Testis (tissue), 3 donors: ENCODE results near the gene DLG1. TPM values are rescaled to one million over a fixed set of nuclear protein-coding genes. Genes with fewer than 3 reads are reported as not detected.

Experiments
- DNase-seq: peaks from one replicate; pipeline ENCODE4 v3.0.0-alpha.2; 2019
- H3K27ac ChIP-seq, 2 donors: fragments of 200-600 bp; sonication (generic); one replicate each; pipeline ENCODE4 v1.5.1; 2019
- H3K27me3 ChIP-seq: fragments of 200-600 bp; sonication (generic); one replicate; pipeline ENCODE4 v1.5.1; 2019
- H3K36me3 ChIP-seq: fragments of 200-600 bp; sonication (generic); one replicate; pipeline ENCODE4 v1.5.1; 2017; ENCODE audit warnings: low read depth; ENCODE audit errors: missing control alignments
- H3K4me1 ChIP-seq: fragments of 200-600 bp; sonication (generic); one replicate; pipeline ENCODE4 v1.5.1; 2019
- H3K4me3 ChIP-seq, 2 donors: fragments of 200-600 bp; sonication (generic); one replicate each; pipeline ENCODE4 v1.5.1; 2017 to 2019
- H3K9me3 ChIP-seq: fragments of 200-600 bp; sonication (generic); one replicate; pipeline ENCODE4 v1.5.1; 2017
- CTCF ChIP-seq, 3 experiments: fragments of 450-650 bp in 2 of 3; fragments of 200-600 bp in 1 of 3; sonication (generic) in 1 of 3; IDR thresholded peaks; one replicate each; pipeline ENCODE4 v1.5.1; 2016 to 2019; ENCODE audit warnings: antibody characterized with exemption in 3 of 3, mild to moderate bottlenecking in 2 of 3, moderate library complexity in 1 of 3
- POLR2A ChIP-seq: fragments of 450-650 bp; IDR thresholded peaks from one replicate; pipeline ENCODE4 v1.6.1; 2017; ENCODE audit warnings: antibody characterized with exemption, mild to moderate bottlenecking, moderate library complexity
- WGBS, 2 donors: methylation state at CpG; one replicate each; pipeline ENCODE4 v1.1.5; 2018; 5-methylcytosine and 5-hydroxymethylcytosine counted together
- intact Hi-C: fragments of 100-400 bp; cut with DNase I; formaldehyde crosslinking; loops from one replicate; pipeline ENCODE4 v1.15.1; 2023; ENCODE audit warnings: low total_unique reads
- polyA plus RNA-seq: library from polyadenylated mRNA; stranded (reverse); fragments of 350-450 nt; fragmentation: Illumina TruSeq; extraction: RNeasy Lipid Tissue Mini Kit (QIAGEN cat#74804); gene quantifications from one replicate; pipeline ENCODE4 v1.2.3, GENCODE V29; 2014; ENCODE audit warnings: low read depth, low replicate concordance; ENCODE audit not compliant: insufficient read depth
- total RNA-seq, 2 donors: library from RNA; depleted of rRNA; stranded (reverse); fragments of >200 nt; gene quantifications; one replicate each; pipeline ENCODE4 v1.2.3, GENCODE V29; 2016

DLG1 gene
- total and polyA plus RNA-seq, 3 donors from 2014 or later: 37.4 to 99.4 (median 99.3) TPM

- H3K9me3 ChIP-seq: no peaks in the 10 kb centered on the region
- H3K36me3 ChIP-seq: no peaks in the 10 kb centered on the region
- H3K4me1 ChIP-seq: peaks cover 17% of the 10 kb centered on the region
- no peaks in the 10 kb centered on the region for H3K27me3 ChIP-seq
- H3K4me3 ChIP-seq: no peak overlapping the region
- intact Hi-C loops: no loop called here
- TF ChIP-seq POLR2A (no peak), CTCF (IDR thresholded peaks at IDR 0.05) (no peak)
- DNase-seq: no peak
- no peak overlapping the region for H3K27ac ChIP-seq
- WGBS, 2 donors: 79 to 89% methylated on average over 1 of the region's 1 CpG
Observed at GRCh38 chr3:197305854-197306253, 7.4 kb upstream of the DLG1 start.

DNA sequence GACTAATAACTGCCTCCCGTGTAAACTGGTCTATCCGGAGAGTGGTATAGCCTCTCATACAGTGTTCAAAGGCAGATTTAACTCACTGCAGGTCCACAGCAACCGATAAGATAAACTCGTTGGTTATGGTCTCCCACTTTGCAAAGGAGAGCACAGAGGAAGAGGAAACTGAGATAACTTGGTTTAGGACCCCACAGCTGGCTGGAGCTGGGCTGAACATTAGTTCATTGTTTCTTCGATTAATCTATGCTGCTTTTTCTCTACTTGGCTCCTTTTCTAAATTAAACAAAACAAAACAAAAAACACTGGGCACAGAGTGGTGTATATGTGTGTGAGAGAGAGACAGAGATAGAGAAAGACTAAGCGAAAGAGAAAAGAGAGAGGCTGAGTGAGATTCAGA, 5.0 kb upstream of the DLG1 start:
- Histone ChIP-seq H3K9me3 (no peaks in the 10 kb centered on the region), H3K4me3 (no peak overlapping the region), H3K27me3 (no peaks in the 10 kb centered on the region), H3K36me3 (no peaks in the 10 kb centered on the region), H3K4me1 (peaks cover 3% of the 10 kb centered on the region), H3K27ac (no peak overlapping the region)
- 81 to 83% methylated on average over 6 of the region's 6 CpGs for WGBS, 2 donors
- intact Hi-C loops: no loop called here
- DNase-seq: no peak
- TF ChIP-seq CTCF (IDR thresholded peaks at IDR 0.05) (no peak), POLR2A (no peak)

DNA sequence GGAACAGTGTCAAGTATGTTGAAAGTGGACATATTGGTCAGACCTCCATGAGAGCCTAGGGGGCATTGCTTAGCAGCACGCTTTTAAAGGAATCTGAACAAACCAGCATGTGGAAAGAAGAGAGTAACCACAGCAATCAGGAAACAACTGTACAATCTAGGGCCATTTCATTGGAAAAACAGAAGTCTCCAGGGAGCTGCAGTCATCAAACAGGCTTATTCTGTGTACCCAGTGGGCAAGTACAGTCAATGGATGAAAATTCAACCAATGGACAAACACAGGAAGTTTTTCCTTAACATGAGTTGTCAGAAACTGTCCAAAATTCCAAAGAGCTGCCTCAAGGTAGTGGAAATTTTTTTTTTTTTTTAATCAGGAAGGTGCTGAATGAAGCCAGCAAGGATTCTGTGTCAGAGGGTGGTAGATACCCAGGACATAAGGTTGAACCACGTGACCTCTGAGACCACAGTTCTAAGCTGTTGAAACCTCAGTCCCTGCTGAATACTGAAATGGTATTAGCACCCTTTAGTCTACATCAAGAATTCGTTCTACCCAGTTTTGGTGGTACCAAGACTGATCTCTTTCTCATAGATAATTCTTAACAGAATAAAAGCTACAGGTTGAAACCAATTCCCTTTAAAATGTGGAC, 4.4 kb upstream of the DLG1 start:
- no peaks in the 10 kb centered on the region for H3K9me3 ChIP-seq
- no peak overlapping the region for H3K4me3 ChIP-seq
- H3K36me3 ChIP-seq: no peaks in the 10 kb centered on the region
- H3K4me1 ChIP-seq: no peaks in the 10 kb centered on the region
- DNase-seq: no peak
- H3K27ac ChIP-seq: no peak overlapping the region
- H3K27me3 ChIP-seq: no peaks in the 10 kb centered on the region
- intact Hi-C loops: no loop called here
- WGBS, 2 donors: 89 to 92% methylated on average over 3 of the region's 3 CpGs
- TF ChIP-seq CTCF (IDR thresholded peaks at IDR 0.05): no peak
- TF ChIP-seq POLR2A: no peak

- intact Hi-C loops: no loop called here
Observed at GRCh38 chr3:197302033-197302432, 3.6 kb upstream of the DLG1 start.

More at GRCh38 chr3:197302033-197302432, 3.6 kb upstream of the DLG1 start:
- no peak overlapping the region for H3K4me3 ChIP-seq
- no peaks in the 10 kb centered on the region for H3K36me3 ChIP-seq
- no peak for DNase-seq
- H3K27ac ChIP-seq: no peak overlapping the region
- 94 to 96% methylated on average over 3 of the region's 3 CpGs for WGBS, 2 donors
- H3K27me3 ChIP-seq: no peaks in the 10 kb centered on the region
- no peak for TF ChIP-seq POLR2A
- no peak for TF ChIP-seq CTCF (IDR thresholded peaks at IDR 0.05)
- no peaks in the 10 kb centered on the region for H3K9me3 ChIP-seq
- H3K4me1 ChIP-seq: no peaks in the 10 kb centered on the region
